Heart left ventricle (tissue), 13 donors: ENCODE data around the gene DSCAM.

Source experiments
- CTCF ChIP-seq, 12 donors: fragments of 200-600 bp; sonication (generic) in 4 of 12; IDR thresholded peaks; one replicate each; pipeline versions ENCODE4 v1.5.0 to v1.8.0; 2018 to 2022; ENCODE audit warnings: antibody characterized with exemption in 12 of 12, mild to moderate bottlenecking in 5 of 12
- POLR2A ChIP-seq, 2 donors: fragments of 450-650 bp; IDR thresholded peaks; one replicate each; pipeline ENCODE4 v1.6.1; 2017; ENCODE audit warnings: antibody characterized with exemption in 2 of 2, mild to moderate bottlenecking in 2 of 2, moderate library complexity in 2 of 2
- donor health status: ischemic (EF 13 %, LVEDD 7.1; RV severe dilation, severe dysfunction).
- donor health status: DM: no; HTN: yes; CAD: no.
- donor health status: DM: no; HTN: no; CAD: no.
- donor health status: ischemic (EF 25% LVEDD 6.9; RV normal size, moderate dysfunction).
- donor health status: ischemic (EF 25% LVEDD 5.7; RV mildly dilated, moderate dysfunction).
- donor health status: ischemic (EF 35%, LVEDD 5.7; RV mildly dilated, moderate dysfunction).
- donor health status: nonischemic (EF 11% LVEDD 7.7; RV severe dilation, severe dysfunction).
- donor health status: DM: yes; HTN: yes; CAD: no.
- donor health status: PGD.
- donor health status: ischemic (EF 29% LVEDD 5.4; RV normal size, mild dysfunction).
- donor health status: nonischemic (EF 23%, LVEDD 6.1; RV moderate dilation, normal function).

GRCh38 chr21:40385883-40386282 is 461.1 kb downstream of the DSCAM start:
- TF ChIP-seq CTCF (IDR thresholded peaks at IDR 0.05): no peak
- TF ChIP-seq POLR2A (IDR thresholded peaks at IDR 0.05): no peak
